ENCODE results near the gene HDAC8. TPM values are rescaled to one million over a fixed set of nuclear protein-coding genes. Genes with fewer than 3 reads are reported as not detected.

Gene HDAC8
- total RNA-seq, 1 experiment from 2014 or later = 33.5 TPM

GRCh38 chrX:72392816-72393800 lies 179.5 kb downstream of the HDAC8 start:
- ChIA-PET POLR2A (no interaction called here), CTCF (no interaction called here)
- no TSS peak for BruUV-seq (replicated peaks)

GRCh38 chrX:72392042-72392441 lies 180.6 kb downstream of the HDAC8 start:
- H3K4me3 ChIP-seq (ENCODE audit: low read depth in 2 of 2, low read length in 2 of 2) = no peak overlapping the region
- no peaks in the 10 kb centered on the region for H3K27me3 ChIP-seq (ENCODE audit: control insufficient read depth, insufficient read depth, low read length)
- POLR2A ChIA-PET = no interaction called here
- no peak for TF ChIP-seq REST (IDR thresholded peaks at IDR 0.05; ENCODE audit: insufficient read depth in 1 of 2, low read depth in 2 of 2, low read length in 1 of 2)
- TF ChIP-seq TCF7L2 (IDR thresholded peaks at IDR 0.05; ENCODE audit: low read depth, low read length) = no peak
- TF ChIP-seq SIN3A (IDR thresholded peaks at IDR 0.05; ENCODE audit: borderline replicate concordance, insufficient read depth, low read depth, low read length) = no peak
- TF ChIP-seq CTCF (IDR thresholded peaks at IDR 0.05) = no peak
- no peak for TF ChIP-seq POLR2AphosphoS5 (IDR thresholded peaks at IDR 0.05; ENCODE audit: low read depth, low read length)
- no peaks in the 10 kb centered on the region for H3K4me1 ChIP-seq (ENCODE audit: control insufficient read depth, insufficient read depth, low read length)
- no peak for DNase-seq (ENCODE audit: low read depth, low spot score)
- in situ Hi-C loops (cut with HindIII; ENCODE audit: low pct_unique_long_range_greater_than_20kb, low sequenced_read_pairs) = no loop called here
- no TSS peak for BruUV-seq (replicated peaks)
- H3K36me3 ChIP-seq (ENCODE audit: control insufficient read depth, insufficient read depth, low read length) = peaks cover under 1% of the 10 kb centered on the region; the same call in 1 of the 2 replicates
- intact Hi-C loops (cut with micrococcal nuclease; ENCODE audit: unreplicated experiment) = no loop called here
- CTCF ChIA-PET = no interaction called here
- H3K27ac ChIP-seq (ENCODE audit: low read length) = no peak overlapping the region
- no peaks in the 10 kb centered on the region for H3K9me3 ChIP-seq (ENCODE audit: control insufficient read depth, insufficient read depth, low read depth, low read length)
- no peak for ATAC-seq

More at GRCh38 chrX:72392816-72393800, 179.5 kb downstream of the HDAC8 start:
- no peak for DNase-seq (ENCODE audit: low read depth, low spot score)
- Histone ChIP-seq H3K36me3 (ENCODE audit: control insufficient read depth, insufficient read depth, low read length) (peaks cover 2% of the 10 kb centered on the region; the same call in 1 of the 2 replicates), H3K4me1 (ENCODE audit: control insufficient read depth, insufficient read depth, low read length) (no peaks in the 10 kb centered on the region), H3K27me3 (ENCODE audit: control insufficient read depth, insufficient read depth, low read length) (no peaks in the 10 kb centered on the region), H3K4me3 (ENCODE audit: low read depth in 2 of 2, low read length in 2 of 2) (no peak overlapping the region), H3K27ac (ENCODE audit: low read length) (no peak overlapping the region), H3K9me3 (ENCODE audit: control insufficient read depth, insufficient read depth, low read depth, low read length) (no peaks in the 10 kb centered on the region)
- intact Hi-C loops (cut with micrococcal nuclease; ENCODE audit: unreplicated experiment) (no loop called here), in situ Hi-C loops (cut with HindIII; ENCODE audit: low pct_unique_long_range_greater_than_20kb, low sequenced_read_pairs) (no loop called here)
- ATAC-seq = no peak
- TF ChIP-seq REST (IDR thresholded peaks at IDR 0.05; ENCODE audit: insufficient read depth in 1 of 2, low read depth in 2 of 2, low read length in 1 of 2) (no peak), TCF7L2 (IDR thresholded peaks at IDR 0.05; ENCODE audit: low read depth, low read length) (no peak), POLR2AphosphoS5 (IDR thresholded peaks at IDR 0.05; ENCODE audit: low read depth, low read length) (no peak)
